Transverse colon (tissue), 4 donors: ENCODE data around the gene RAB35. TPM values are rescaled to one million over a fixed set of nuclear protein-coding genes. Genes with fewer than 3 reads are reported as not detected.
A peak's percentile ranks its signal among the peaks of the same experiment; 100 is the strongest.

Source experiments
- DNase-seq: peaks from one replicate; pipeline ENCODE4 v3.0.0-alpha.2; 2019
- H3K27ac ChIP-seq, 4 donors: fragments of 200-600 bp; sonication (generic); 2 replicates each; pipeline ENCODE4 v1.5.1; 2016 to 2018; ENCODE audit warnings: inconsistent platforms in 4 of 4
- H3K27me3 ChIP-seq: fragments of 200-600 bp; sonication (generic); 2 replicates; pipeline ENCODE4 v1.5.1; 2017; ENCODE audit warnings: inconsistent platforms
- H3K36me3 ChIP-seq, 4 donors: fragments of 200-600 bp; sonication (generic); 2 replicates each; pipeline ENCODE4 v1.5.1; 2017 to 2019; ENCODE audit warnings: inconsistent platforms in 4 of 4
- H3K4me1 ChIP-seq, 4 donors: fragments of 200-600 bp; sonication (generic); 2 replicates each; pipeline ENCODE4 v1.5.1; 2017 to 2020; ENCODE audit warnings: inconsistent platforms in 4 of 4
- H3K4me3 ChIP-seq, 4 donors: fragments of 200-600 bp; sonication (generic); 1 replicate in 1 of 4; 2 replicates in 3 of 4; pipeline versions ENCODE4 v1.5.1 to v1.6.1; 2017 to 2019; ENCODE audit warnings: inconsistent platforms in 4 of 4
- H3K9me3 ChIP-seq, 2 donors: fragments of 200-600 bp; sonication (generic); 2 replicates each; pipeline ENCODE4 v1.5.1; 2017 to 2019; ENCODE audit warnings: inconsistent platforms in 2 of 2
- EP300 ChIP-seq: sonication (generic); formaldehyde crosslinking; IDR thresholded peaks from one replicate; pipeline ENCODE4 v1.6.1; 2017; ENCODE audit warnings: antibody characterized with exemption, low read depth
- POLR2A ChIP-seq: fragments of 450-650 bp; IDR thresholded peaks from one replicate; pipeline ENCODE4 v1.6.1; 2016; ENCODE audit warnings: antibody characterized with exemption, mild to moderate bottlenecking, moderate library complexity
- POLR2AphosphoS5 ChIP-seq, 3 donors: sonication (generic); formaldehyde crosslinking; IDR thresholded peaks; one replicate each; pipeline ENCODE4 v1.6.1; 2016; ENCODE audit warnings: antibody characterized with exemption in 3 of 3
- WGBS, 2 donors: methylation state at CpG; one replicate each; pipeline ENCODE4 v1.1.5; 2018; ENCODE audit warnings: low coverage in 1 of 2; 5-methylcytosine and 5-hydroxymethylcytosine counted together
- in situ Hi-C, 4 donors: fragments of 200-750 bp; cut with MboI; loops; one replicate each; pipeline versions ENCODE4 v1.15.0 to v1.15.1; 2017; ENCODE audit warnings: low sequenced_read_pairs in 3 of 4, low pct_ligation_motif_present in 1 of 4, low pct_unique_long_range_greater_than_20kb in 1 of 4
- intact Hi-C: fragments of 100-400 bp; cut with DNase I; formaldehyde crosslinking; loops from one replicate; pipeline ENCODE4 v1.15.1; 2023; ENCODE audit warnings: low total_unique reads
- total RNA-seq, 4 donors: library from RNA; depleted of rRNA; stranded (reverse); fragments of >200 nt; gene quantifications; one replicate each; pipeline ENCODE4 v1.1.0, GENCODE V29; 2016
- TF ChIP-seq, protein P1 (sequence below), 5 experiments: fragments of 200-600 bp in 3 of 5; fragments of 450-650 bp in 2 of 5; sonication (generic) in 3 of 5; IDR thresholded peaks; 1 replicate in 2 of 5; 2 replicates in 3 of 5; pipeline ENCODE4 v1.5.1; 2016 to 2017; ENCODE audit warnings: antibody characterized with exemption in 5 of 5, inconsistent platforms in 3 of 5, mild to moderate bottlenecking in 2 of 5, moderate library complexity in 1 of 5

The RAB35 gene
- total RNA-seq, 4 donors from 2014 or later, result 16.9 to 26.2 (median 22.2) TPM

DNA sequence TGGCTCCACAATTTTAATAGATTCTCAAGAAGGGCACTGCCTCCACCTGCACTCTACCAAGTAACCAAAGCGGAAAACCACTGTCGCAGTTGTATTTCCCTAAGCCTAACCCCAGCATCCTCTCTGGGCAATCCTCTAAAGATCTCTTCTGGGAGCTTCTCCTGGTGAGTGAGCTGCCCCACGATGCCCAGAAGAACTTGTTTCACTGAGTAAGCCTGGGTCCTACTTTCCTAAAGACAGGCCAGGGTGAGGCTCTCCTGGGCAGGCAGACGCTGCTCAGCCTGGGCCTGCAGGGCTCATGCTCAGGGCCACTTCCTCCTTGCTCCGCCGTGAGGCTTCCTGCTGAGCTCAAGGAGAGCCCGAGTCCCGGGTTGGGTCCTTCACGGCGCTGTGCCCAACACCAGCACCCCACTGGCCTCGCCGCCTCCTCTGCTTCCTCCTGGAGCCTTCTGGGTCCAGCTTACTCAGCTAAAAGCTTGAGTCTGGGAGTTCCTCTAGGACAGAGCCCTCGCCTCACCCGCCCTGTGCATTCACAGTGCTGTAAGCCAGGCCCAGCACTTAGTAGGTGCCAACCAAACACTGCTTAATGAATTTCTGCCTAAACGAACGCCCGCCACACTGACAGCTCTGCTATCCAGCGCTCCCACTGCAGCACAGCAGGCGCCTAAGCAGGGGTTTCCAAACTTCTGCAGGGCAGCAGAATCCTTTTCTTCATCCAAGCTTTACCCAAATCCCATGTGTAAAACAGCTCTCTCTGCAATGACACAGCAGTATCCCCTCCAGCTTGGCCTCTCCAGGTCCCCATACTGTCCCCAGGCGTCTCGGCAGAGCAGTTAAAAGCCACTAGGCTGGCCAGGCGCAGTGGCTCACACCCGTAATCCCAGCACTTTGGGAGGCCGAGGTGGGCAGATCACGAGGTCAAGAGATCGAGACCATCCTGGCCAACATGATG, 5.7 kb downstream of the RAB35 start:
- in situ Hi-C loops, result no loop called here
- peaks cover 14 to 50% (median 21%) of the 10 kb centered on the region in 4 donors for H3K4me1 ChIP-seq
- 68% methylated on average over 26 of the region's 26 CpGs; no CpG with 5 or more reads in 1 of the 2 donors for WGBS, 2 donors
- no peak overlapping the region for H3K4me3 ChIP-seq
- no peaks in the 10 kb centered on the region for H3K36me3 ChIP-seq
- H3K27ac ChIP-seq, result peak overlapping the region; percentile 9 to 39 (median 26)
- intact Hi-C loops, result no loop called here
- no peaks in the 10 kb centered on the region for H3K27me3 ChIP-seq
- peak; percentile 58 for DNase-seq
- H3K9me3 ChIP-seq, result no peaks in the 10 kb centered on the region
- no peak for TF ChIP-seq POLR2AphosphoS5 (IDR thresholded peaks at IDR 0.05)
- no peak for TF ChIP-seq POLR2A
- TF ChIP-seq, protein P1, sequence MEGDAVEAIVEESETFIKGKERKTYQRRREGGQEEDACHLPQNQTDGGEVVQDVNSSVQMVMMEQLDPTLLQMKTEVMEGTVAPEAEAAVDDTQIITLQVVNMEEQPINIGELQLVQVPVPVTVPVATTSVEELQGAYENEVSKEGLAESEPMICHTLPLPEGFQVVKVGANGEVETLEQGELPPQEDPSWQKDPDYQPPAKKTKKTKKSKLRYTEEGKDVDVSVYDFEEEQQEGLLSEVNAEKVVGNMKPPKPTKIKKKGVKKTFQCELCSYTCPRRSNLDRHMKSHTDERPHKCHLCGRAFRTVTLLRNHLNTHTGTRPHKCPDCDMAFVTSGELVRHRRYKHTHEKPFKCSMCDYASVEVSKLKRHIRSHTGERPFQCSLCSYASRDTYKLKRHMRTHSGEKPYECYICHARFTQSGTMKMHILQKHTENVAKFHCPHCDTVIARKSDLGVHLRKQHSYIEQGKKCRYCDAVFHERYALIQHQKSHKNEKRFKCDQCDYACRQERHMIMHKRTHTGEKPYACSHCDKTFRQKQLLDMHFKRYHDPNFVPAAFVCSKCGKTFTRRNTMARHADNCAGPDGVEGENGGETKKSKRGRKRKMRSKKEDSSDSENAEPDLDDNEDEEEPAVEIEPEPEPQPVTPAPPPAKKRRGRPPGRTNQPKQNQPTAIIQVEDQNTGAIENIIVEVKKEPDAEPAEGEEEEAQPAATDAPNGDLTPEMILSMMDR (IDR thresholded peaks at IDR 0.05), result no peak
- no peak for TF ChIP-seq EP300

DNA sequence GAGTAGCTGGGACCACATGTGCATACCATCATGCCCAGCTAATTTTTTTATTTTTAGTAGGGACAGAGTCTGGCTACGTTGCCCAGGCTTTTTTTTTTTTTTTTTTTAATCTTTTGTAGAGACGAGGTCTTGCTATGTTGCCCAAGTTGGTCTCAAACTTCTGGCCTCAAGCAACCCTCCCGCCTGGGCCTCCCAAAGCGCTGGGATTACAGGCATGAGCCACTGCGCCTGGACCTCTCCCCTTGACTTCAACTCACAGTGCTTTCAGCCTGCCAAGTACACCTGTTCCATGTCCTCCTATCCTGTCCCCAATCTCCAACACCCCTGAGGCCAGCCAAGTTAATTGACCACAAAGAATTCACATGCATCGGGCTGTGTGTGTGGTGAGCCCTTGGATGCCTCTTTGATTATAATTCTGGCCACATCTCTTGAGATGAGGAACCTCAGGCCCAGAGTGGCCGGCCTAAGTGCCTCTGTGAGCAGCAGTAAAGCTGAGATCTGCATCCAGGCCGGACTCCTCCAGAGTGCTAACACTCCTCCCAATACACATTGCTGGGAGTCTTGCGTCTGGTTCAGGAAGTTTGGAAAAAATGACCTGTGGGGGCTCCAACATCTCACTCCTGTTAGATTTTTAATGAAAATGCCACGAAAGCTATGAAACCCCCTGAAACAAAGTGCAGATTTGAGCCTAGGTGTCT, 6.8 kb downstream of the RAB35 start:
- in situ Hi-C loops (no loop called here), intact Hi-C loops (no loop called here)
- Histone ChIP-seq H3K4me3 (no peak overlapping the region), H3K4me1 (peaks cover 7 to 44% (median 10%) of the 10 kb centered on the region in 4 donors), H3K36me3 (no peaks in the 10 kb centered on the region), H3K27ac (no peak overlapping the region), H3K9me3 (no peaks in the 10 kb centered on the region), H3K27me3 (no peaks in the 10 kb centered on the region)
- WGBS, 2 donors, result 86% methylated on average over 10 of the region's 10 CpGs; no CpG with 5 or more reads in 1 of the 2 donors
- no peak for TF ChIP-seq EP300
- TF ChIP-seq, protein P1 (IDR thresholded peaks at IDR 0.05), result no peak
- no peak for TF ChIP-seq POLR2AphosphoS5 (IDR thresholded peaks at IDR 0.05)
- no peak for DNase-seq

DNA sequence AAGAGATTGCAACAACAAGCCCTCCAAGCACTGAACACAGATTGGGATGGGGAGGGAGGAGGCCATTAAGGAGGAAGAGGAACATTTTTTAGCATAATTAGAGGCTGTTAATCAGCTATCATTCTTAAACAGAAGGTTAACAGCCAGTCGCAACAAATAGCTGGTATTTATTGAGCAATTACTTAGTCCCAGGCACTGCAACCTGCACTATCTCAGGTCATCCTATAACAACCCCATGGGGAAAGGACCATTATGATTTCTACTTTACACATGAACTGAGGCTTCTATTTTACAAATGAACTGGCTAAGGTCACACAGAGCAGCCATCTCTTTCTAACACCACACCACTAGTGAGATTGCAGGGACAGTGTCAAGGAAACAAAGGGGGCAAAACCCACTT, 10.4 kb downstream of the RAB35 start:
- Histone ChIP-seq H3K9me3 (no peaks in the 10 kb centered on the region), H3K27me3 (no peaks in the 10 kb centered on the region), H3K36me3 (peaks cover 0 to 7% (median 3%) of the 10 kb centered on the region in 4 donors), H3K27ac (no peak overlapping the region), H3K4me3 (no peak overlapping the region), H3K4me1 (peaks cover 10 to 36% (median 18%) of the 10 kb centered on the region in 4 donors)
- intact Hi-C loops (no loop called here), in situ Hi-C loops (no loop called here)
- WGBS, 2 donors, result 96 to 100% methylated on average over 1 of the region's 1 CpG
- TF ChIP-seq POLR2A (no peak), EP300 (no peak), POLR2AphosphoS5 (IDR thresholded peaks at IDR 0.05) (no peak)
- TF ChIP-seq, protein P1 (IDR thresholded peaks at IDR 0.05), result no peak
- DNase-seq, result no peak

DNA sequence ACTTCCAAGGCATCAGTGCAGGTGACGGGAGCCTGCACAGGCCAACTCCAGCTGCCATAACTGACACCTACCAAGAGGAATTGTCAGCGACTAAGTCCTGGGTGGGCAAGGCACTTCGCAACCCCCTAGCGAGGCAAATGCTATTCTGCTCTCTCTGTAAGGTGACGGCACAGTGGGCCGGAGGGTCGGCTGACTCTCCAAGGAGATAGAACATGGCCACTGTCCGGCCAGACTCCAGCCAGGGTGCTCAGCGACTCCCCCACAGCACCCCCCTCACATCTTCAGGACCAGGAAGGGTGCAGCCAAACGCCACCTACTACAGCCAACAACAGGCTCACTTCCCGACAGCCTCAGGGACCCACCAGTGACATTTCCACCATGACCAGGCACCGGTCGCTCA, 13.2 kb downstream of the RAB35 start:
- no peak for DNase-seq
- peaks cover 17 to 33% (median 22%) of the 10 kb centered on the region in 4 donors for H3K4me1 ChIP-seq
- WGBS, 2 donors, result 97% methylated on average over 13 of the region's 13 CpGs; no CpG with 5 or more reads in 1 of the 2 donors
- H3K4me3 ChIP-seq, result no peak overlapping the region
- in situ Hi-C loops (no loop called here), intact Hi-C loops (no loop called here)
- peaks cover 0 to 10% (median 3%) of the 10 kb centered on the region in 4 donors for H3K36me3 ChIP-seq
- no peaks in the 10 kb centered on the region for H3K9me3 ChIP-seq
- TF ChIP-seq POLR2A (no peak), POLR2AphosphoS5 (IDR thresholded peaks at IDR 0.05) (no peak), EP300 (no peak)
- TF ChIP-seq, protein P1 (IDR thresholded peaks at IDR 0.05), result no peak
- H3K27me3 ChIP-seq, result no peaks in the 10 kb centered on the region
- H3K27ac ChIP-seq, result no peak overlapping the region
